ENCODE measurements around the gene RGMB.

Gene RGMB

DNA sequence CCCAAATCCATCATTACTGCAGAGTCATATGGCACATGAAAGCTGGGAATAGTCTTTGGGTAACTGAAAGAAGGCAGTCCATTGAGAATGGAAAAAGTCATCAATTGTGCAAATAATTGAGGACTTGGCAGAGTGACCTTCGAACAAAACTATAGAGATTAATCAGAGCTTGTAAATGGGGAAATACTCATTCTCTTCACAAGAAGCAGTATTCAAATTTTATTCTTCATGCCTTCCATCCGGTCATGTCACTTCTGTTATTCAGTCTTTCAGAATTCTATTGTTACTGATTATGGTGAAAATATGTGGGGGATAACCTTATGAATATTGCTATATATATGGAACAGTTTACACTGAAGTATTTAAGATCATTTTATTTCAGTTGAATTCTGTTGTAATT, 8.1 kb downstream of the RGMB start:
- intact Hi-C loops (cut with DNase I): no loop called here
- DNase-seq: no peak

DNA sequence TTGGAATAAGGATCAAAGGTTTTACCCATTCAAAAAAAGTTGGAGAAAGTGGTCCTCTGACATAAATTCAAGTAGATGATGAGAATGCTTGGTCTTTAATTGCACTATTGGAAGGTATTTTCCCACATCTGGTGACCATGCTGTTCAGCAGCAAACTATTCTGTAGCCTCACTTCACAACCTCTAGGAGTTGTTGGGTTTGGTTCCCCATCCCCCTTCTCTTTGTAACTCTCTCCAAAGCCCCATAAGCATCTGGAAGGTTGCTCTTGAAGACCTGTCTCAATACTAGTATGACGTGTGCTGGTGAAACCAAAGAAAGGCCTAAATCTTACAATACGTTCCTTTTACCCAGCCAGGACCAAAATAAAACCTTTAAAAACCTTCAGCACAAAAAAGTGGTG, 8.5 kb downstream of the RGMB start:
- intact Hi-C loops (cut with DNase I): no loop called here
- DNase-seq: no peak

- intact Hi-C loops (cut with DNase I): no loop called here
- no peak for DNase-seq
These were observed 9.7 kb downstream of the RGMB start for GRCh38 chr5:98783051-98783649.

DNA sequence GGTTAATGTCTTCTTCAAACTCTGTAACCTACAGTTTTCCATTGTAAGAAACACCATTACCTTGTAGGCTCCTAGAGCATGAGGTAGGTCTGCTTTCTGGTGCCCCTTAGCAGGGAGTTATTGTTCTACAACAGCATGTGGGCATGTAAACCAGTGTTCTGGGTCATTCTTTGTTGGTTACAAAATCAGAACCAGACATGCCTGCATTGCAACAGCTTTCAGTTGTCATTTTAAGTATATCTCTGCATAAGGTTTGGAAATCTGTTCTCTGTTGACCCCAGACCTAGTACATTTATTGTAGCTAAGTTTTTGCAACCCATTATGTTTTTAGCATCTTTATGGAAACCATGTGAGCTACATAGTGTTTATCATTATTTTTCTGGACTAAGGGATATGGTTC, 10.9 kb downstream of the RGMB start:
- intact Hi-C loops (cut with DNase I): no loop called here
- no peak for DNase-seq

DNA sequence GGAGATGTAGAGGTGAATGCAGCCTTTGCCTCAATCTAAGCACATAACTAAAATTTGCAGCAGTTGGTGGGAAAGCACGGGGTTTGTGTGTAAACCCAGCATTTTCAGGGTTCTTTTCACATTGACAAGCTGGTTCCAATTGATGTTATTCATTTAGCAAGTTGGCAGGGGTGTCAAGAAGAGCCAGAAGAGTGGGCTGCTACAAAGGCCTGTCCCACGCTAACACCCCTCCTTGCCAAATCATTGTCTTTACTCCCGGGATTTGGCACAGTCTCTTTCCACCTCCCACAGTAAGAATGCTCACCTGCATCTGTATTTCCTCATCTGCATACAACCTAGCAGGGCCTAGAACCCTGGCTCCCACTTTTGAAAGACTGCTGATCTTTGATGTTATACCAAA, 11.8 kb downstream of the RGMB start:
- intact Hi-C loops (cut with DNase I): no loop called here

DNA sequence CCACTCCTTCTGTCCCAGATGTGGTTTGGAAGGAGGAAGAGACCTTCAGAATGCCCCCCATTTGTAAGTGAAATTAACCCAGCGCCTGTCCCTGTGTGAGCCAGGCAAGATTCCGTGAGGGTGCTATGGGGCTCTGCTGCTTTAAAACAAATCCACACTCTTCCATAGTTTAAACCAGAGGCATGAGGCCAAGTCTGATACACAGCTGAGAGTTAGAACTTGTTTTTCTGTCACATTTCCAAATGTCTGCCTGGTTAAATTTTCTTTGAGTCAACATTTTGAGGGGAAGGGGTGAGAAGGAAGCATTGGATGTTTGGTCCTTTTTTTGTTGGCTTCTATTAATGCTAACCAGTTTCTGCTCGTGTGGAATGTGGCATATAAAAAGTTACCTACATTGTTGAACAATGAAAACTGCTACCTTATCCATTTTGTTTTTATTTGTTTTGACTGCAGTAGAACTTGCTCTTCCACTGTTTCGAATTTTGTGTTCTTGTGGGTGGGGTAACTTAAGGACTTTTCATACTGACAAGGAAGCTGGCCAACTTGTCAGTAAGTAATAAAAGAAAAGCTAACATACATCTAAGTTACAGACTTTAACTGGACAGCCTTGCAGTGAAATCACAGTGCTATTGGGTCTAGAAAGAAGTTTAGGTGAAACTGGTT, 12.9 kb downstream of the RGMB start:
- DNase-seq: no peak

More for the DNA sequence above, 11.8 kb downstream of the RGMB start:
- DNase-seq: no peak

DNA sequence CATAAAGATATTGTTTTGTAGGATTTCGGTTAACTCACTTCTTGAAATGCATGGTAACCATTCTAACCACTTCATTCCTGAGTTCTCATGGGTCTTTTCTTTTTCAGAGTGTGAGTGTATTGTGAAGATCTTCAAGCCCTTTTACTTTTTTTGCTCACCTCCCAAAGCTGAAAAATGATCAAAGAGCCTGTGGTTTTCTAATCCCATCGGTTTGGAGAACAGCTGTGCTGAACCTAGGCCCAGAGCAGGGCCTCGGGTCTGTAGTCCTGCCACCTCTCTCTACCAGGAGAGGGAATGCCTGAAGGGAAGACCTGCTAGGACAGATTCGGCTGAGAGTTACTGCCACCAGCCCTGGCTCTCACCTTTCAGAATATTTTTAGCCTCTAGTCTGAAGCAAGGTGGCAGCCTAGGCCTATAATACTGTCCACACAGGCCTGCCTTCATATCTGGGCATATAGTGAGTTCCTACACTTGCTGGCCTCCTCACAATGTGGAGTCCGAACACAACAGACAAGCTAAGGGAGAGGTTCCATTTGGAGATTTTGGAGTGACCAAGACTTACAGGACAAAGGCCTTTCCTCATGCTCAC, 13.8 kb downstream of the RGMB start:
- intact Hi-C loops (cut with DNase I): no loop called here
- no peak for DNase-seq

More for the DNA sequence above, 12.9 kb downstream of the RGMB start:
- intact Hi-C loops (cut with DNase I): no loop called here

GRCh38 chr5:98789029-98789428, 15.6 kb downstream of the RGMB start:
- intact Hi-C loops (cut with DNase I): no loop called here
- no peak for DNase-seq

DNA sequence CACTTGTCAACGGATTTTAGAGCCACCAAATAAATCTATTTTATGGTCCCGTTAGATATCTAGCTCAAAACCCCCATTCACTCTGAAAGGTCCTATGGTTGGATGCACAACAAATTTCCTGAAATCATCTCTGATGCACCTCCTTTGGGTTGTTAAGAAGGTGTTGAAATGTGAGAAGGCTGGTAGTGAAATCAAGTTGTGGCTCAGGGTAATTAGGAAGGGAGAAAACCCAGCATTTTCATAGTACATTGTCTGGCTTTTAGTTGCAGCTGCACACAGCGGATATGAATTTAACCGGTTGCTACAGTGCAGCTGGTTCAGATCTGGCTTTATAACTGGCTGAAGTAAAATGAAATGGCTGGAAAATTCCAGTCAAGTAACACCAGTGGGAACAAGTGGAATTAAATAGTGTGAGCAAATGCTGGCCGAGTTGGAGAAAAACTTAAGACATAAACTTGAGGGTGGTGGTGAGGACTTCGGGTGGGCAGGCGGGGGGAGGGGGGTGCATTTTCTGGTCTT, 17.6 kb downstream of the RGMB start:
- intact Hi-C loops (cut with DNase I): no loop called here
- no peak for DNase-seq

DNA sequence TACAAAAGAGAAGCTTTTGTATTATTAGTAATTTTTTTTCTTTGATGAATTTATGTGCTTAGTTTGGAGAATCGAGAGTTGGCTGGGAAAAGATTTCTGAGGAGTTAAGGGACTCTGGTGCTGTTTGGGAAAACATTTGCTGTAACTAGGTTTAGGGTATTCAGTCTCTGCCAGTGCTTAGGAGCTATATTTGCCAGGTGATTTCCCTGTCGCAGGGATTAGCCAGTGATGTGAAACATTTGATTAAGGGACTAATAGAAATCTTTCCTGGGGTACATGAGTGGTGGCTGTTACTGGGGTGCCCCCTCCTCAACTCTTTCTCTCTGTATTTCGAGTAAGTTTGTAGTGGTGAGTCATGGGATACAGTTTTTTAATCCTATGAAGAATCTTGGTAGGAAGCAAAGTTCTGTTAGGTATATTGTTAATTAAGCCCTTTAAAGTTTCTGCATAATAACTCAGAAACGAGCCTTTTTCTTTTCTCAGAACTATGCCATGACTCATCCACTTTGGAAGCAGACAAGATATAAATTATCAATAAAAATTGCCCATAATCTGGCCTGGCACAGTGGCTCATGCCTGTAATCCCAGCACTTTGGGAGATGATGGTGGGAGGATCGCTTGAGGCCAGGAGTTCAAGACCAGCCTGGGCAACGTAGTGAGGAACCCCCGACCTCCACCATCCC, 18.6 kb downstream of the RGMB start:
- intact Hi-C loops (cut with DNase I): no loop called here
- no peak for DNase-seq

GRCh38 chr5:98793223-98793622, 19.8 kb downstream of the RGMB start:
- intact Hi-C loops (cut with DNase I): no loop called here
- DNase-seq: peak in 1 of 10 donors; percentile 81

GRCh38 chr5:98794001-98794400, 20.5 kb downstream of the RGMB start:
- intact Hi-C loops (cut with DNase I): no loop called here
- no peak for DNase-seq

GRCh38 chr5:98794414-98795080, 21.1 kb downstream of the RGMB start:
- DNase-seq: no peak
- intact Hi-C loops (cut with DNase I): no loop called here

DNA sequence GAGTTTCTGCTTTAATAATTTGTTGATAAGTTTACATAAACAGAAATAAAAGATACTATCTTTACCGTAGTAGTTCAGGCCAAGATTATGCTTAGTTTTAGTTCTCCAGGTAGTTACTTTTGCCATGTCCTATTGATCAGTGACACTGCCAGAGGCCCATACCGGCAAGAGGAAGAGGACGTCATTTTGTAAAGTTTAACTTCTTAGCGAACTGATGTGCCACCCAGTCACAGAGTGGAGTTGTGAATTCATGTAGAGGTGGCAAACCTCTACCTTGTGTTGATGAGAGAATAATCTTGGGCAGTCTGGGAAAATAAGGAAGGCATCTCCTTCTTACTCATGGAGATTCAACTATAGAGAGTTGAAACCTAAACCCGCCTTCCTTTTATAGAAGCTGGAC, 21.8 kb downstream of the RGMB start:
- no peak for DNase-seq
- intact Hi-C loops (cut with DNase I): no loop called here

DNA sequence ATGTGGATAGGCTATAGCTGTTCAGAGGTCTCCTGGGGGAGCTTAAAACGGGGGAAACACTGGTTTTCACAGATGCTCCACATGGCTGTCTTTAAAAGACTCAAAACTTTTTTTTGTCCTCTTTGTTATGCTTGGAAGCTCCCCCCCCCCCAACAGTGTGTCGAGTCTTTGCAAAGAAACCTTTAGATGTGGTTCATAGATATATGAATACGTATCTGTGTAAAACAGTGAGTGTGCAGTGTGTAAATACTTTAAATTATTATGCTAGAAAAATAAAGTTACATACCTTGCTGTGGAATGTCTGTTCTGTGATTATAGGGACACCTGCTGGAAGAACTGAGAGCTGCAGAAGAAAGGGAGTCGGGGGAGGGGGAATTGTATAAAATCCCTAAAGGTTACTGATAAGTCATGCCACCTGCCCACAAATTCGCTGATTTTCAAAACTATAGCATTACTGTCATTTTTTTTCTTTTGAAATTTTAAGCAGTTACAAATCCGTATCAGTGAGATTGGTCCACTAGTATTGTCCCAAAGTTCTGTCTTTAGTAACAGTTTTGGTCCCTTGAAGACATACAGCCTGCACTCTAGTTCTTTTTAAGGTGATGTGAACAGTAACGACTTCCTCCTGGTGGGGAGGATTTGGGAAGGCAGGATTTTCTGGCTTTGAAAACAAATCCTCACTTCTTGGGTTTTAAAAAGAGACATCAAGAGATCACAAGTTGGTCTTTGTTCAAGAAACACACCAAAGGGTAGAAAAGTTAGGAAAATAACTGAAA, 22.9 kb downstream of the RGMB start:
- DNase-seq: no peak
- intact Hi-C loops (cut with DNase I): no loop called here

GRCh38 chr5:98798371-98798770, 24.9 kb downstream of the RGMB start:
- intact Hi-C loops (cut with DNase I): no loop called here

DNA sequence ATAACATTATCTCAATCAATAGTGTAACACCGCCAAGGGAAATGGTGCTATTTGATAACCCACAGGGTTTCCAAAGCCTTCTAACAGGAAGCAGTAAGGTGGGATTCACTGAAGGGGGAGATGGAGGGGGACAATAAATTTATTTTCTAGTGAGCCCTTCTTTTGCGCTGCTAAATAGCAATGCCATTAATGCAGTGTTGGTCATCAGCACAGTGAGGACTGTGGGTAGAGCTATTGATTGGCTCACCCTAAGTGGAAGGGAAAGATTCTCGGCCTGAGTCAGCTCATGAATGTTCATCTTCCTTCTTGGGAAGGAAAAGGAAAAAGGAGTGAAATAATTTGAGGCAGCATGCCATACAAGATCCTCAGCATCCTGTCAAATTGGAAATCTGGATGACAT, 25.4 kb downstream of the RGMB start:
- intact Hi-C loops (cut with DNase I): no loop called here

More at GRCh38 chr5:98798371-98798770, 24.9 kb downstream of the RGMB start:
- DNase-seq: no peak

DNA sequence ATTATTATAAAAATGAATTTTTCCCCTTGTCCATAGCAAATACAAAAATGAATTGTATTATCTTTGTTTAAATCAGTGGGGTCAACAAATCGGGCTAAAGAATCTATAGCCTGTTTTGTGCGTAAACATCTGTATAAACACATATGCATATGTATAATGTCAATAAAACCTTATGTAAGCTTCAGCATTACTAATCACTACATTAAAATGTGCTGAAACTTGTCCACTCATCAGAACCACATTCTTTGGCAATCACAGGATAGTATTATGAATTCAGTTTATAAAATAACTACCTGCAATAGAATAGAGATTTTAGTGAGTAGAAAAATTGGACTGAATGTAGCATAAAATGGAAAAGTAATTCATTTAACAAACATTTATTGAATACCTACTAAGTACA, 30.6 kb downstream of the RGMB start:
- intact Hi-C loops (cut with DNase I): no loop called here
- DNase-seq: no peak

More for the DNA sequence above, 25.4 kb downstream of the RGMB start:
- DNase-seq: no peak

- no peak for DNase-seq
- intact Hi-C loops (cut with DNase I): no loop called here
These were observed 31.6 kb downstream of the RGMB start for GRCh38 chr5:98805070-98805469.

DNA sequence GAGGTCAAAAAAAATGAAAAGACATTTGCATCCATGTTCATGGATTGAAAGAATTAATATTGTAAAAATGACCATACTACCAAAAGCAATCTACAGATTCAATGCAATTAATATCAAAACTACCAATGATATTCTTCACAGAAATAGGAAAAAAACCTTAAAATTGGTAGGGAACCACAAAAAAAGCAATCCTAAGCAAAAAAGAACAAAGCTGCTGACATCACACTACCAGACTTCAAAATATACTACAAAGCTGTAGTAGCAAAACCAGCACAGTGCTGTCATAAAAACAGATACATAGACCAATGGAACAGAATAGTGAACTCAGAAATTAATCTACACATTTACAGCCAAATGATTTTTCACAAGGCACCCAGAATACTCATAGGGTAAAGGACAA, 34.3 kb downstream of the RGMB start:
- DNase-seq: no peak
- intact Hi-C loops (cut with DNase I): no loop called here
